NCI-H345 treated with DMSO at 0.1 percent for 48 hours (cell line): Measurements from ENCODE around the gene EFNA5.

Experiments
- DNase-seq: peaks from one replicate; lab custom pipeline; 2025; ENCODE audit not compliant: unreplicated experiment; lab: John Stamatoyannopoulos, UW

EFNA5 gene

GRCh38 chr5:107646418-107646817 is 24.3 kb downstream of the EFNA5 start:
- DNase-seq, result no peak

GRCh38 chr5:107640568-107640967 is 30.2 kb downstream of the EFNA5 start:
- no peak for DNase-seq

GRCh38 chr5:107639990-107640389 is 30.7 kb downstream of the EFNA5 start:
- DNase-seq, result no peak

- no peak for DNase-seq
Observed at GRCh38 chr5:107636555-107636954, 34.2 kb downstream of the EFNA5 start.

GRCh38 chr5:107636068-107636467 is 34.7 kb downstream of the EFNA5 start:
- no peak for DNase-seq

GRCh38 chr5:107634981-107635848 is 35.5 kb downstream of the EFNA5 start:
- DNase-seq, result no peak

GRCh38 chr5:107633171-107633901 is 37.4 kb downstream of the EFNA5 start:
- no peak for DNase-seq

GRCh38 chr5:107631805-107632362 is 38.9 kb downstream of the EFNA5 start:
- DNase-seq, result no peak

GRCh38 chr5:107630184-107630583 is 40.6 kb downstream of the EFNA5 start:
- no peak for DNase-seq

- no peak for DNase-seq
Observed at GRCh38 chr5:107624235-107624634, 46.5 kb downstream of the EFNA5 start.

GRCh38 chr5:107621089-107621488 is 49.6 kb downstream of the EFNA5 start:
- no peak for DNase-seq

GRCh38 chr5:107619781-107620180 is 51.0 kb downstream of the EFNA5 start:
- no peak for DNase-seq

- no peak for DNase-seq
Observed at GRCh38 chr5:107618242-107618641, 52.5 kb downstream of the EFNA5 start.

GRCh38 chr5:107617052-107617451 is 53.7 kb downstream of the EFNA5 start:
- no peak for DNase-seq

- no peak for DNase-seq
Observed at GRCh38 chr5:107616213-107616612, 54.5 kb downstream of the EFNA5 start.

GRCh38 chr5:107615299-107615817 is 55.4 kb downstream of the EFNA5 start:
- no peak for DNase-seq

GRCh38 chr5:107612541-107612940 is 58.2 kb downstream of the EFNA5 start:
- DNase-seq, result no peak

GRCh38 chr5:107610798-107611197 is 59.9 kb downstream of the EFNA5 start:
- no peak for DNase-seq

GRCh38 chr5:107607671-107608345 is 62.9 kb downstream of the EFNA5 start:
- DNase-seq, result no peak

GRCh38 chr5:107607196-107607595 is 63.5 kb downstream of the EFNA5 start:
- no peak for DNase-seq

GRCh38 chr5:107605596-107606125 is 65.1 kb downstream of the EFNA5 start:
- DNase-seq, result no peak
